Neural progenitor cell (in vitro differentiated cells): ENCODE data around the gene PDIA3.
"Not testable (repeated sequence)": the region's sequence is repeated elsewhere in the genome, so short reads cannot be mapped to it uniquely, and the experiment has no call there.

Experiments
- EZH2 ChIP-seq: fragments of 200-600 bp; sonication (generic); IDR thresholded peaks from 2 replicates; pipeline ENCODE4 v1.6.1; 2017; ENCODE audit warnings: antibody characterized with exemption, mild to moderate bottlenecking, moderate library complexity
- EZH2phosphoT487 ChIP-seq: fragments of 200-600 bp; sonication (generic); IDR thresholded peaks from 2 replicates; pipeline ENCODE4 v1.6.1; 2017; ENCODE audit warnings: antibody characterized with exemption
- TF ChIP-seq, protein P1 (sequence below): fragments of 200-600 bp; sonication (generic); IDR thresholded peaks from 2 replicates; pipeline ENCODE4 v1.5.1; 2017; ENCODE audit warnings: antibody characterized with exemption, mild to moderate bottlenecking

DNA sequence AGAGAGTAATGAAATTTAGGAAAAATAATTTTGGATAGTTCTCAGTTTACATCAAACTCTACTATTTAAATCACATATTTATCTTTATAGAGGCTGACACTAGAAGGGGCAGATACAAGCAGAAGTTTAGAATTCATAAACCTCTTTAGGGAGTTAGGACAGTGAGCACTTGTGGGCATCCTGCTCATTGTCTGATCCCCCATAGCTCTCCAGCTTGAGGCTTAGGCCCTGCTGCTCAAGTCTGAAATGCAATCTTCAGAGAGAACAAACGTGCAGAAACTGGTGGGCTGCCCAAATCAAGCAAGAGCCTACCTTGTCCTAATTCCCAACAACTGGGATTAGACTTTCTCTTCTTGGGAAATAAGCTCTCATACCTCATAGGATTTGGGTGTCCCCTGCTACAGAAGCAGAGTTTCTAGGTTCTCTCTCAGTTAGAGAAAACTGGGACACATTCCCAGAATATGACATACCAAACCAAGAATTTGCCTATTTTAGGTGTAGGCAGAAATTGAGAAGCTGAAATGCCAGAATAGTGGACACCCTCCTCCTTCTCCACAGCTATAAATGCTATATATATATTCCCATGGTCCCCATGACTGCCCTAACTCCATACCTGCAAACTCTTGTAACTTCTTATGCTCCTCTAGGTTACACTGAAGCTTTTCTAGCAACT, 18.0 kb upstream of the PDIA3 start:
- TF ChIP-seq, protein P1, sequence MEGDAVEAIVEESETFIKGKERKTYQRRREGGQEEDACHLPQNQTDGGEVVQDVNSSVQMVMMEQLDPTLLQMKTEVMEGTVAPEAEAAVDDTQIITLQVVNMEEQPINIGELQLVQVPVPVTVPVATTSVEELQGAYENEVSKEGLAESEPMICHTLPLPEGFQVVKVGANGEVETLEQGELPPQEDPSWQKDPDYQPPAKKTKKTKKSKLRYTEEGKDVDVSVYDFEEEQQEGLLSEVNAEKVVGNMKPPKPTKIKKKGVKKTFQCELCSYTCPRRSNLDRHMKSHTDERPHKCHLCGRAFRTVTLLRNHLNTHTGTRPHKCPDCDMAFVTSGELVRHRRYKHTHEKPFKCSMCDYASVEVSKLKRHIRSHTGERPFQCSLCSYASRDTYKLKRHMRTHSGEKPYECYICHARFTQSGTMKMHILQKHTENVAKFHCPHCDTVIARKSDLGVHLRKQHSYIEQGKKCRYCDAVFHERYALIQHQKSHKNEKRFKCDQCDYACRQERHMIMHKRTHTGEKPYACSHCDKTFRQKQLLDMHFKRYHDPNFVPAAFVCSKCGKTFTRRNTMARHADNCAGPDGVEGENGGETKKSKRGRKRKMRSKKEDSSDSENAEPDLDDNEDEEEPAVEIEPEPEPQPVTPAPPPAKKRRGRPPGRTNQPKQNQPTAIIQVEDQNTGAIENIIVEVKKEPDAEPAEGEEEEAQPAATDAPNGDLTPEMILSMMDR = not testable (repeated sequence)
- not testable (repeated sequence) for TF ChIP-seq EZH2phosphoT487, EZH2
